Loucy (cell line): ENCODE data around the gene SPSB1.

Experiments
- H2AFZ ChIP-seq: fragments of 200-600 bp; sonication (generic); 2 replicates; pipeline ENCODE4 v1.6.0; 2016; ENCODE audit warnings: antibody characterized with exemption, mild to moderate bottlenecking, low read length, moderate library complexity
- H3F3A ChIP-seq: fragments of 200-600 bp; 2 replicates; pipeline ENCODE4 v1.6.0; 2016; ENCODE audit warnings: antibody characterized with exemption, low read depth, mild to moderate bottlenecking
- H3K27me3 ChIP-seq: fragments of 200-600 bp; sonication (generic); 2 replicates; pipeline ENCODE4 v1.6.1; 2014; ENCODE audit warnings: low read length, mild to moderate bottlenecking; ENCODE audit not compliant: insufficient read depth, poor library complexity, severe bottlenecking
- H3K36me3 ChIP-seq: fragments of 200-600 bp; sonication (generic); 2 replicates; pipeline ENCODE4 v1.6.1; 2016; ENCODE audit warnings: low read length; ENCODE audit not compliant: insufficient read depth
- H3K4me1 ChIP-seq: fragments of 200-600 bp; sonication (generic); 2 replicates; pipeline ENCODE4 v1.5.1; 2014; ENCODE audit warnings: low read length, mild to moderate bottlenecking; ENCODE audit not compliant: insufficient read depth, poor library complexity, severe bottlenecking
- H3K4me2 ChIP-seq: fragments of 200-600 bp; sonication (generic); 2 replicates; pipeline ENCODE4 v1.6.0; 2014; ENCODE audit warnings: antibody characterized with exemption, low read length, low read depth, mild to moderate bottlenecking; ENCODE audit not compliant: poor library complexity, severe bottlenecking
- H3K4me3 ChIP-seq: fragments of 200-600 bp; sonication (generic); 2 replicates; pipeline ENCODE4 v1.5.1; 2014; ENCODE audit warnings: low read length, mild to moderate bottlenecking, mixed read lengths; ENCODE audit not compliant: poor library complexity, severe bottlenecking
- H3K79me2 ChIP-seq: fragments of 200-600 bp; sonication (generic); 2 replicates; pipeline ENCODE4 v1.6.1; 2014; ENCODE audit warnings: low read length; ENCODE audit not compliant: insufficient read depth
- H3K9ac ChIP-seq: fragments of 200-600 bp; sonication (generic); 2 replicates; pipeline ENCODE4 v1.6.0; 2014; ENCODE audit warnings: mild to moderate bottlenecking, low read depth, low read length, moderate library complexity; ENCODE audit not compliant: poor library complexity, severe bottlenecking
- H3K9me2 ChIP-seq: fragments of 200-600 bp; sonication (generic); replicated peaks from 2 replicates; pipeline ENCODE4 v1.6.1; 2016; ENCODE audit warnings: low read depth, low read length, mixed read lengths
- H3K9me3 ChIP-seq: fragments of 200-600 bp; sonication (generic); 2 replicates; pipeline ENCODE4 v1.6.1; 2014; ENCODE audit warnings: mild to moderate bottlenecking, antibody characterized with exemption, low read length, low read depth; ENCODE audit not compliant: insufficient read depth
- H4K20me1 ChIP-seq: fragments of 200-600 bp; sonication (generic); 2 replicates; pipeline ENCODE4 v1.6.0; 2014; ENCODE audit warnings: antibody characterized with exemption, low read length, mild to moderate bottlenecking; ENCODE audit not compliant: insufficient read depth, poor library complexity, severe bottlenecking
- CTCF ChIP-seq: fragments of 200-600 bp; sonication (generic); conservative IDR thresholded peaks from 2 replicates; pipeline ENCODE4 v1.5.1; 2014; ENCODE audit warnings: mild to moderate bottlenecking, antibody characterized with exemption, low read length
- EZH2phosphoT487 ChIP-seq: fragments of 200-600 bp; IDR thresholded peaks from 2 replicates; pipeline ENCODE4 v1.6.1; 2018; ENCODE audit warnings: antibody characterized with exemption, mild to moderate bottlenecking, moderate library complexity, borderline replicate concordance

SPSB1 gene

GRCh38 chr1:9340172-9340854, 47.6 kb downstream of the SPSB1 start:
- H3K4me2 ChIP-seq, result no peak overlapping the region
- H3K4me1 ChIP-seq, result peaks cover 13% of the 10 kb centered on the region
- peaks cover 16% of the 10 kb centered on the region; the same call in 1 of the 2 replicates for H3K36me3 ChIP-seq
- peaks cover 60% of the 10 kb centered on the region for H4K20me1 ChIP-seq
- H3K79me2 ChIP-seq, result peaks cover 100% of the 10 kb centered on the region
- H3K9me2 ChIP-seq, result no peaks in the 10 kb centered on the region
- no peak overlapping the region for H3K4me3 ChIP-seq
- no peaks in the 10 kb centered on the region for H3K27me3 ChIP-seq
- no peak overlapping the region for H2AFZ ChIP-seq
- TF ChIP-seq CTCF (no peak), EZH2phosphoT487 (no peak)
- H3K9me3 ChIP-seq, result no peaks in the 10 kb centered on the region
- no peak overlapping the region for H3K9ac ChIP-seq
- H3F3A ChIP-seq, result no peaks in the 10 kb centered on the region

- peaks cover 63% of the 10 kb centered on the region for H4K20me1 ChIP-seq
- H3K4me3 ChIP-seq, result no peak overlapping the region
- H3K9me2 ChIP-seq, result no peaks in the 10 kb centered on the region
- H3K79me2 ChIP-seq, result peaks cover 100% of the 10 kb centered on the region
- no peak for TF ChIP-seq EZH2phosphoT487
- H3K9ac ChIP-seq, result no peak overlapping the region
- no peak overlapping the region for H3K4me2 ChIP-seq
- H3K4me1 ChIP-seq, result peaks cover 14% of the 10 kb centered on the region
- peaks cover 16% of the 10 kb centered on the region; the same call in 1 of the 2 replicates for H3K36me3 ChIP-seq
- no peak overlapping the region for H2AFZ ChIP-seq
- H3F3A ChIP-seq, result no peaks in the 10 kb centered on the region
- no peaks in the 10 kb centered on the region for H3K27me3 ChIP-seq
- H3K9me3 ChIP-seq, result no peaks in the 10 kb centered on the region
Measured at GRCh38 chr1:9340864-9341263, 48.2 kb downstream of the SPSB1 start.

GRCh38 chr1:9341301-9341845, 48.7 kb downstream of the SPSB1 start:
- TF ChIP-seq CTCF (no peak), EZH2phosphoT487 (no peak)
- peaks cover 16% of the 10 kb centered on the region; the same call in 1 of the 2 replicates for H3K36me3 ChIP-seq
- no peak overlapping the region for H3K4me3 ChIP-seq
- H3K9me2 ChIP-seq, result no peaks in the 10 kb centered on the region
- peaks cover 66% of the 10 kb centered on the region for H4K20me1 ChIP-seq
- H3F3A ChIP-seq, result no peaks in the 10 kb centered on the region
- no peak overlapping the region for H3K4me2 ChIP-seq
- no peaks in the 10 kb centered on the region for H3K9me3 ChIP-seq
- H3K4me1 ChIP-seq, result peaks cover 13% of the 10 kb centered on the region
- no peak overlapping the region for H3K9ac ChIP-seq
- no peaks in the 10 kb centered on the region for H3K27me3 ChIP-seq
- no peak overlapping the region for H2AFZ ChIP-seq
- H3K79me2 ChIP-seq, result peaks cover 100% of the 10 kb centered on the region
